Caco-2 (cell line): Measurements from ENCODE around the gene RGL4. TPM values are rescaled to one million over a fixed set of nuclear protein-coding genes. Genes with fewer than 3 reads are reported as not detected.

ENCODE experiments used
- BruUV-seq: library from RNA; stranded (reverse); fragments of 400-500 nt; replicated peaks from 2 replicates; lab custom pipeline; 2021; lab: Mats Ljungman, UMichigan
- CTCF ChIA-PET: fragments of 300-600 bp; sonication (Branson Sonifier 250); formaldehyde crosslinking; loops from one replicate; lab custom pipeline; 2022; ENCODE audit warnings: antibody characterized with exemption; lab: Charles Lee
- POLR2A ChIA-PET: fragments of 300-600 bp; sonication (Branson Sonifier 250); formaldehyde crosslinking; loops from one replicate; lab custom pipeline; 2022; ENCODE audit warnings: antibody characterized with exemption; lab: Charles Lee
- DNase-seq, 2 experiments: peaks; one replicate each; pipeline versions ENCODE4 v3.0.0 to v3.0.0-alpha.2; 2020 to 2022
- H3K27me3 ChIP-seq: replicated peaks from 2 replicates; pipeline ENCODE4 v1.6.0; 2011; ENCODE audit warnings: low read length; ENCODE audit not compliant: control insufficient read depth, insufficient read depth
- H3K36me3 ChIP-seq: 2 replicates; pipeline ENCODE4 v1.5.1; 2011; ENCODE audit warnings: low read length; ENCODE audit not compliant: control insufficient read depth, insufficient read depth
- H3K4me1 ChIP-seq: fragments of 250-450 bp; sonication (Bioruptor Pico); 2 replicates; pipeline ENCODE4 v1.5.1; 2020; ENCODE audit warnings: mild to moderate bottlenecking
- H3K4me3 ChIP-seq: 2 replicates; pipeline ENCODE4 v1.5.1; 2011; ENCODE audit warnings: low read depth, mild to moderate bottlenecking, control low read depth, low read length
- H3K9me3 ChIP-seq: fragments of 250-450 bp; sonication (Bioruptor Pico); 2 replicates; pipeline ENCODE4 v1.5.1; 2020; ENCODE audit warnings: mild to moderate bottlenecking, moderate library complexity
- H3K27ac Mint-ChIP-seq: one replicate; pipeline ENCODE4 v1.8.0; 2022; ENCODE audit warnings: mixed read lengths; ENCODE audit not compliant: unreplicated experiment
- H3K27me3 Mint-ChIP-seq: one replicate; pipeline ENCODE4 v1.8.0; 2022; ENCODE audit warnings: mixed read lengths; ENCODE audit not compliant: insufficient read depth, unreplicated experiment
- H3K36me3 Mint-ChIP-seq: one replicate; pipeline ENCODE4 v1.8.0; 2022; ENCODE audit warnings: mild to moderate bottlenecking, mixed read lengths; ENCODE audit not compliant: insufficient read depth, unreplicated experiment
- H3K4me1 Mint-ChIP-seq: one replicate; pipeline ENCODE4 v1.8.0; 2022; ENCODE audit warnings: low read depth, mixed read lengths; ENCODE audit not compliant: unreplicated experiment
- H3K4me3 Mint-ChIP-seq: one replicate; pipeline ENCODE4 v1.8.0; 2022; ENCODE audit warnings: mild to moderate bottlenecking, moderate library complexity, mixed read lengths; ENCODE audit not compliant: unreplicated experiment
- H3K9me3 Mint-ChIP-seq: one replicate; pipeline ENCODE4 v1.8.0; 2022; ENCODE audit warnings: mixed read lengths; ENCODE audit not compliant: unreplicated experiment
- CTCF ChIP-seq, 2 experiments: fragments of 200-600 bp in 1 of 2; IDR thresholded peaks; 1 replicate in 1 of 2; 2 replicates in 1 of 2; pipeline versions ENCODE4 v1.5.1 to v1.8.0; 2011 to 2022; ENCODE audit warnings: antibody characterized with exemption in 1 of 2, control low read depth in 1 of 2, inconsistent platforms in 1 of 2, low read depth in 1 of 2, low read length in 1 of 2, mild to moderate bottlenecking in 1 of 2, moderate library complexity in 1 of 2; ENCODE audit not compliant: insufficient read depth in 1 of 2, severe bottlenecking in 1 of 2, unreplicated experiment in 1 of 2
- intact Hi-C: fragments of 100-400 bp; cut with micrococcal nuclease; formaldehyde crosslinking; loops from one replicate; pipeline ENCODE4 v1.10.0; 2022; ENCODE audit not compliant: unreplicated experiment
- total RNA-seq: library from RNA; stranded (reverse); gene quantifications from 2 replicates; pipeline ENCODE4 v1.2.3, GENCODE V29; 2022

The RGL4 gene
- total RNA-seq, 1 experiment from 2014 or later, result not detected

GRCh38 chr22:23716811-23717801 is 26.3 kb downstream of the RGL4 start:
- Mint-ChIP-seq H3K9me3 (no peaks in the 10 kb centered on the region), H3K27me3 (no peaks in the 10 kb centered on the region), H3K36me3 (peaks cover 15% of the 10 kb centered on the region), H3K4me1 (no peaks in the 10 kb centered on the region), H3K4me3 (peak overlapping the region; percentile 74), H3K27ac (peak overlapping the region; percentile 85)
- peak; percentile 84 to 89 for DNase-seq
- ChIA-PET POLR2A (interaction anchor here (0.6 kb wide), 2 partner anchors 56 to 96 kb away, joined by 3 read pairs; partner anchors contain the start of gene MMP11), CTCF (interaction anchor here (0.6 to 1.0 kb wide), 2 partner anchors 33 to 54 kb away, joined by 3 to 4 read pairs; no protein-coding TSS in a partner anchor)
- intact Hi-C loops, result loop anchor here (1.0 to 2.0 kb wide), 2 partner anchors 34 to 96 kb away; partner anchors contain the start of gene ZNF70
- H3K4me1 ChIP-seq, result peaks cover 4% of the 10 kb centered on the region; the same call in 1 of the 2 replicates
- no peaks in the 10 kb centered on the region for H3K9me3 ChIP-seq
- TSS peak; percentile 57 for BruUV-seq
- peak overlapping the region; percentile 73 for H3K4me3 ChIP-seq
- TF ChIP-seq CTCF (IDR thresholded peaks at IDR 0.05; ENCODE audit: insufficient read depth in 1 of 2, low read depth in 1 of 2, low read length in 1 of 2, severe bottlenecking in 1 of 2, unreplicated experiment in 1 of 2), result no peak
- no peaks in the 10 kb centered on the region; the same call in 1 of the 2 replicates for H3K36me3 ChIP-seq
- no peaks in the 10 kb centered on the region for H3K27me3 ChIP-seq

- Histone ChIP-seq H3K4me1 (peaks cover 4% of the 10 kb centered on the region; the same call in 1 of the 2 replicates), H3K27me3 (no peaks in the 10 kb centered on the region), H3K9me3 (no peaks in the 10 kb centered on the region), H3K4me3 (no peak overlapping the region), H3K36me3 (no peaks in the 10 kb centered on the region; the same call in 1 of the 2 replicates)
- Mint-ChIP-seq H3K27me3 (no peaks in the 10 kb centered on the region), H3K4me1 (no peaks in the 10 kb centered on the region), H3K4me3 (no peak overlapping the region), H3K9me3 (no peaks in the 10 kb centered on the region), H3K27ac (no peak overlapping the region), H3K36me3 (peaks cover 10% of the 10 kb centered on the region)
- no peak for TF ChIP-seq CTCF (IDR thresholded peaks at IDR 0.05; ENCODE audit: insufficient read depth in 1 of 2, low read depth in 1 of 2, low read length in 1 of 2, severe bottlenecking in 1 of 2, unreplicated experiment in 1 of 2)
- intact Hi-C loops, result no loop called here
- ChIA-PET CTCF (no interaction called here), POLR2A (no interaction called here)
- no TSS peak for BruUV-seq
- DNase-seq, result no peak
These were observed 27.8 kb downstream of the RGL4 start for GRCh38 chr22:23718371-23719165.

GRCh38 chr22:23720855-23721254 is 30.0 kb downstream of the RGL4 start:
- H3K27ac Mint-ChIP-seq, result no peak overlapping the region
- no peak for TF ChIP-seq CTCF (IDR thresholded peaks at IDR 0.05; ENCODE audit: insufficient read depth in 1 of 2, low read depth in 1 of 2, low read length in 1 of 2, severe bottlenecking in 1 of 2, unreplicated experiment in 1 of 2)
- DNase-seq, result no peak
- H3K36me3 Mint-ChIP-seq, result peaks cover 6% of the 10 kb centered on the region
- Histone ChIP-seq H3K36me3 (no peaks in the 10 kb centered on the region), H3K27me3 (no peaks in the 10 kb centered on the region), H3K4me3 (no peak overlapping the region), H3K4me1 (peaks cover 4% of the 10 kb centered on the region; the same call in 1 of the 2 replicates), H3K9me3 (no peaks in the 10 kb centered on the region)
- no peaks in the 10 kb centered on the region for H3K27me3 Mint-ChIP-seq
- no peak overlapping the region for H3K4me3 Mint-ChIP-seq
- CTCF ChIA-PET, result no interaction called here
- no TSS peak for BruUV-seq
- no peaks in the 10 kb centered on the region for H3K4me1 Mint-ChIP-seq
- intact Hi-C loops, result no loop called here
- POLR2A ChIA-PET, result no interaction called here
- H3K9me3 Mint-ChIP-seq, result no peaks in the 10 kb centered on the region
